ENCODE data around the gene TIAM2. TPM values are rescaled to one million over a fixed set of nuclear protein-coding genes. Genes with fewer than 3 reads are reported as not detected.
"Not testable (repeated sequence)": the region's sequence is repeated elsewhere in the genome, so short reads cannot be mapped to it uniquely, and the experiment has no call there.

TIAM2 gene
- total and polyA plus RNA-seq, 7 donors: 3.4 to 20.3 (median 10.0) TPM

DNA sequence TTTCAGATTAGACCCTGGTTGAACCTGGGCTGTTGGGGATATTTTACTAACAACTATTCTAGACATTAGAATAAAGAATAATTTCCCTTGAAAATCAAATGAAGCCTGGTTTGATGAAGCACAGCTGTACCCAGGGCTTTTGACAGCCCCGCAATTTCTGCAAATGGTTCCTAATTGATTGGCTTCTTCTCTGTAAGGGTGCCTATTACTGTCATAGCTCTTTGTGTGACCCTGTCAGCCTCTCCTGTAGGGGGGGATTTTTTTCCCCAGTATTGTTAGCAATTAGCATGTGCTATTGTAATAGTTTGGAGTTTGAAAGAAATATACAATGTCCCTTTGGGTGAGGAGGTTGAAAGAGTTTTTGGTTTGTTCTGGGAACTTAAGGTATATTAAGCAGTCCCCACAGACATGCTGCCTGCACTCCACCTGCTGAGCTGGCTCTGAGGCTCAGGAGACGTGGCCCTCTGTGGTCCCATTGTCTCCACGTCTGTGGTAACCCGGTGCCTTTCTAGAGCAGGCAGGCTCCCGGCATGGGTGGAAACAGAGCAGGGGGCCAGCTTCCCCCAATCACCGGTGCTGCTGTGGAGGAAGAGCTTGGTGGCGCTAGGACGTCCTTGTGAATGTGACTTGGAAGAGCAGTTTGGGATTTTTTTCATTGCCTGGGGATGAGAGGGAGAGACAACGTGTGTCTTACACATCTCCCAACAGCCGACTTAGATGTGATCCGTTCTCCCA is 221.4 kb downstream of the TIAM2 start:
- WGBS, 3 donors: 58 to 62% (median 61%) methylated on average over 11 of the region's 11 CpGs
- intact Hi-C loops (cut with DNase I): no loop called here
- H3K27ac ChIP-seq: no peak overlapping the region

DNA sequence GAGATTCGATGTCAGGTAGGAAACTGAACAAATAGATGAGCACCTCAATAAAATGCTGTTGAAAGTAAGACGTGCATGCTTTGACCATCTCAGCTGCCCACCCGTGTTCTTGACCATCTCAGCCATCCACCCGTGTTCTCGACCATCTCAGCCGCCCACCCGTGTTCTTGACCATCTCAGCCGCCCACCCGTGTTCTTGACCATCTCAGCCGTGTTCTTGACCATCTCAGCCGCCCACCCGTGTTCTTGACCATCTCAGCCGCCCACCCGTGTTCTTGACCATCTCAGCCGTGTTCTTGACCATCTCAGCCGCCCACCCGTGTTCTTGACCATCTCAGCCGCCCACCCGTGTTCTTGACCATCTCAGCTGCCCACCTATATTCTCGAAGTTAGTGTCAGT is 223.6 kb downstream of the TIAM2 start:
- 89 to 96% (median 93%) methylated on average over 14 to 20 of the region's 20 CpGs for WGBS, 3 donors
- ATAC-seq; DNase-seq; H3K9me3 ChIP-seq; intact Hi-C loops (cut with DNase I); H3K27me3 ChIP-seq (ENCODE audit: insufficient read depth in 3 of 3, low read length in 2 of 3); H3K4me1 ChIP-seq; H3K4me3 ChIP-seq; H3K27ac ChIP-seq; H3K36me3 ChIP-seq (ENCODE audit: insufficient read depth in 1 of 2, low read depth in 1 of 2): not testable (repeated sequence)

More for the DNA sequence above, 221.4 kb downstream of the TIAM2 start:
- TF ChIP-seq, protein P1, sequence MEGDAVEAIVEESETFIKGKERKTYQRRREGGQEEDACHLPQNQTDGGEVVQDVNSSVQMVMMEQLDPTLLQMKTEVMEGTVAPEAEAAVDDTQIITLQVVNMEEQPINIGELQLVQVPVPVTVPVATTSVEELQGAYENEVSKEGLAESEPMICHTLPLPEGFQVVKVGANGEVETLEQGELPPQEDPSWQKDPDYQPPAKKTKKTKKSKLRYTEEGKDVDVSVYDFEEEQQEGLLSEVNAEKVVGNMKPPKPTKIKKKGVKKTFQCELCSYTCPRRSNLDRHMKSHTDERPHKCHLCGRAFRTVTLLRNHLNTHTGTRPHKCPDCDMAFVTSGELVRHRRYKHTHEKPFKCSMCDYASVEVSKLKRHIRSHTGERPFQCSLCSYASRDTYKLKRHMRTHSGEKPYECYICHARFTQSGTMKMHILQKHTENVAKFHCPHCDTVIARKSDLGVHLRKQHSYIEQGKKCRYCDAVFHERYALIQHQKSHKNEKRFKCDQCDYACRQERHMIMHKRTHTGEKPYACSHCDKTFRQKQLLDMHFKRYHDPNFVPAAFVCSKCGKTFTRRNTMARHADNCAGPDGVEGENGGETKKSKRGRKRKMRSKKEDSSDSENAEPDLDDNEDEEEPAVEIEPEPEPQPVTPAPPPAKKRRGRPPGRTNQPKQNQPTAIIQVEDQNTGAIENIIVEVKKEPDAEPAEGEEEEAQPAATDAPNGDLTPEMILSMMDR (IDR thresholded peaks at IDR 0.05): no peak
- H3K4me1 ChIP-seq: no peaks in the 10 kb centered on the region
- H3K27me3 ChIP-seq (ENCODE audit: insufficient read depth in 3 of 3, low read length in 2 of 3): peaks cover 0 to 2% (median 0%) of the 10 kb centered on the region in 3 donors
- H3K36me3 ChIP-seq (ENCODE audit: insufficient read depth in 1 of 2, low read depth in 1 of 2): no peaks in the 10 kb centered on the region
- no peak overlapping the region for H3K4me3 ChIP-seq
- H3K9me3 ChIP-seq: no peaks in the 10 kb centered on the region
- ATAC-seq (no peak), DNase-seq (no peak)

- Histone ChIP-seq H3K36me3 (ENCODE audit: insufficient read depth in 1 of 2, low read depth in 1 of 2) (no peaks in the 10 kb centered on the region), H3K9me3 (no peaks in the 10 kb centered on the region), H3K4me1 (no peaks in the 10 kb centered on the region), H3K4me3 (no peak overlapping the region), H3K27me3 (ENCODE audit: insufficient read depth in 3 of 3, low read length in 2 of 3) (no peaks in the 10 kb centered on the region), H3K27ac (no peak overlapping the region)
- no peak for DNase-seq
- TF ChIP-seq, protein P1 (IDR thresholded peaks at IDR 0.05): no peak
- ATAC-seq: no peak
- 60 to 76% (median 62%) methylated on average over 7 of the region's 7 CpGs for WGBS, 3 donors
- intact Hi-C loops (cut with DNase I): no loop called here
Measured at GRCh38 chr6:155219299-155219698, 224.2 kb downstream of the TIAM2 start.

DNA sequence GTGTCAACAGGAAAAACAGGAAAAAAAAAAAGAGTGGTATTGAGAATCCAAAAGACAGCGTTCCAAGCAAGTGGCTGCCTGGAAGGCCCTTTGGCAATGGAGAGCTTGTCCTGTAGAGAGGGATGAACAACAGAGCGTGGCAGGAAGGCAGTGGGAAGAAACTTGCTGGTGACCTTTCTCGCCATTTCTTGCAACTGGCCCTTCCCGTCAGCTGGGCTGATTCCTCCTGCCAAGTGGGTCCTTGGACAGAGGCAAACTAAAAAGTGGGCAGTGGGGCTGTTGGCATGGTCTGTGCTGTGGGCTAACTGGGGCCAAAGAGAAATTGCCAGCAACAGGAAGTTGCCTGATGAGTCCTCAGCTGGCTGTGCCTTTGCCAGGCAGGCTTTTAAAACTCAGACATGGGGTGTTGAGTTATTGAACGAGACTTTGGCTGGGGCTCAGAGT is 224.8 kb downstream of the TIAM2 start:
- intact Hi-C loops (cut with DNase I): no loop called here
- WGBS, 3 donors: 37 to 65% (median 52%) methylated on average over 5 of the region's 5 CpGs

GRCh38 chr6:155221086-155221485 is 226.0 kb downstream of the TIAM2 start:
- TF ChIP-seq, protein P1 (IDR thresholded peaks at IDR 0.05): no peak
- ATAC-seq: no peak
- H3K36me3 ChIP-seq (ENCODE audit: insufficient read depth in 1 of 2, low read depth in 1 of 2): no peaks in the 10 kb centered on the region
- intact Hi-C loops (cut with DNase I): no loop called here
- H3K4me3 ChIP-seq: no peak overlapping the region
- 82 to 87% (median 86%) methylated on average over 4 of the region's 4 CpGs for WGBS, 3 donors
- H3K9me3 ChIP-seq: no peaks in the 10 kb centered on the region
- no peaks in the 10 kb centered on the region for H3K4me1 ChIP-seq
- no peak overlapping the region for H3K27ac ChIP-seq
- no peak for DNase-seq
- H3K27me3 ChIP-seq (ENCODE audit: insufficient read depth in 3 of 3, low read length in 2 of 3): no peaks in the 10 kb centered on the region

More for the DNA sequence above, 224.8 kb downstream of the TIAM2 start:
- H3K4me1 ChIP-seq: no peaks in the 10 kb centered on the region
- H3K27ac ChIP-seq: no peak overlapping the region
- DNase-seq (no peak), ATAC-seq (peak in 2 of 4 donors; percentile 47 to 63)
- no peaks in the 10 kb centered on the region for H3K9me3 ChIP-seq
- no peak overlapping the region for H3K4me3 ChIP-seq
- no peaks in the 10 kb centered on the region for H3K27me3 ChIP-seq (ENCODE audit: insufficient read depth in 3 of 3, low read length in 2 of 3)
- no peaks in the 10 kb centered on the region for H3K36me3 ChIP-seq (ENCODE audit: insufficient read depth in 1 of 2, low read depth in 1 of 2)
- TF ChIP-seq, protein P1 (IDR thresholded peaks at IDR 0.05): no peak
